ENCODE results near the gene ATRIP. TPM values are rescaled to one million over a fixed set of nuclear protein-coding genes. Genes with fewer than 3 reads are reported as not detected.
A peak's percentile ranks its signal among the peaks of the same experiment; 100 is the strongest.
"Not testable (repeated sequence)": the region's sequence is repeated elsewhere in the genome, so short reads cannot be mapped to it uniquely, and the experiment has no call there.

ATRIP gene
- 7.5 TPM for total RNA-seq

DNA sequence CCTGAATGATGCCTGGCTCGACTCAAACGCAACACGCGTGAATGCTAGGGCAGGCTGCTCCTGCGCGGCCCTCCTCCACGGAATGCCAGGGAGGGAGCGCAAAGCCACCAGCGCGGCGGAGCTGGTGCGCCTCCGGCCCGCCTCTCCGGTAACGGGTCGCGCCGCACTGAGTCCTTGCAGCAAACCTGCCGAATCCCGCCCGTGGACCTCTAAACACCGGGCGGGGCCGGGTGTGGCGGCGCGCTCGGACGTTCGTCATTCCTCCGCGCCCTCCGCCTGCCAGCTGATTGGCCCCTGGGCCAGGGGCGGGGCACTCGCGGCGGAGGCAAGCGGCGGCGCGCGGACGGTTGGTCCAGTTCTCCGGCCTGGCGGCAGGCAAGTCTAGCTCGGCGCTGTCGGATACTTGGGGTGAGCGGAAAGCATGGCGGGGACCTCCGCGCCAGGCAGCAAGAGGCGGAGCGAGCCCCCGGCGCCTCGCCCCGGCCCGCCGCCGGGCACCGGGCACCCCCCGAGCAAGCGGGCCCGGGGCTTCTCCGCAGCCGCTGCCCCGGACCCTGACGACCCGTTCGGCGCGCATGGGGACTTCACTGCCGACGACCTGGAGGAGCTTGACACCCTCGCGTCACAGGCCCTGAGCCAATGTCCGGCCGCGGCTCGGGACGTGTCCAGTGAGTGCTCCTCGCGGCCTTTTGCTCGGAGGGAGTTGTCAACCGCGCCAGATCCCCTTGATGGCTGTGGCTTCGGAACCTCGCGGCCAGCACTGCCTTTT lies at the start of gene ATRIP:
Gene ATRIP, plus strand, starts transcription at position 313 of the 769 bp plus-strand sequence. Its CDS starts 109 bp downstream, at position 422.
- intact Hi-C loops (cut with DNase I): no loop called here
- DNase-seq (ENCODE audit: low spot score) (peak; percentile 93), ATAC-seq (peak; percentile 99)

GRCh38 chr3:48397767-48398681 lies 48.5 kb upstream of the ATRIP start:
- no peak for DNase-seq (ENCODE audit: low spot score)
- intact Hi-C loops (cut with DNase I): loop anchor here (5.0 to 10.0 kb wide), 2 partner anchors 39 to 157 kb away; partner anchors contain the start of gene PFKFB4
- ATAC-seq: no peak

DNA sequence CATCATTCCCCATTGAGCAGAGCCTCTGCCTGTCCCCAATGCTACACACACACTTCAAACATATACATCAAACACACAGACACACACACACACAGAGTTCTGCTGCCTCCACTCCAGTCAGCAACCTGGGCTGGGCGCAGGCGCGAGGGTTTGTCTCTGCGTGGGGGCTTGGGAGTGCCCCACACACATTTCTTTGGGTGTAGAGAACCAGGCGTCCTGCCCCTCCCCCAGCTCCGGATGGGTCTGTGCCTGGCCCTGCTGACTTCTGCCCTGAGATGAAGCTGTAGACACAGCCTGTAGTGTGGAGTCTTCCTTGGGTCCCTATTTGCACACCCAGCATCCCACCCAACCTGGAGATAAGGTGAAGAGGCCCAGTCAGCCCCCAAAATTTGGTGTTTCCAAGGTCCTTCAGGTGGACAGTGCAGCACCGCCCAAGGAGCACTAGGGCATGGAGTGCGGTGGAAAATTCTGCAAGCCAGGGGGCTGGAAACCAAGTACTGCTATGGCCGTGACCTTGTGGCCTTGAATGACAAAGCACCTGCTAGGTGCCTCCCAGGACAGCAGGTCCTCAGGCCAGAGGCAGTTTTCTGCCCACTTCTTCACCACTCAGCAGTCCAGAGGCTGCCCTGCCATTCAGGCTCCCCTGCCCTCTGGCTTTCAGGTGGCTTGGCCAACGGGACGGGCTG lies 47.7 kb upstream of the ATRIP start:
- no peak for ATAC-seq
- no peak for DNase-seq (ENCODE audit: low spot score)
- intact Hi-C loops (cut with DNase I): loop anchor here (5.0 to 10.0 kb wide), 2 partner anchors 38 to 156 kb away; partner anchors contain the start of gene PFKFB4

- ATAC-seq (no peak), DNase-seq (ENCODE audit: low spot score) (no peak)
- intact Hi-C loops (cut with DNase I): loop anchor here (5.0 to 10.0 kb wide), 2 partner anchors 38 to 155 kb away; partner anchors contain the start of gene PFKFB4
Measured at GRCh38 chr3:48399387-48400172, 47.0 kb upstream of the ATRIP start.

DNA sequence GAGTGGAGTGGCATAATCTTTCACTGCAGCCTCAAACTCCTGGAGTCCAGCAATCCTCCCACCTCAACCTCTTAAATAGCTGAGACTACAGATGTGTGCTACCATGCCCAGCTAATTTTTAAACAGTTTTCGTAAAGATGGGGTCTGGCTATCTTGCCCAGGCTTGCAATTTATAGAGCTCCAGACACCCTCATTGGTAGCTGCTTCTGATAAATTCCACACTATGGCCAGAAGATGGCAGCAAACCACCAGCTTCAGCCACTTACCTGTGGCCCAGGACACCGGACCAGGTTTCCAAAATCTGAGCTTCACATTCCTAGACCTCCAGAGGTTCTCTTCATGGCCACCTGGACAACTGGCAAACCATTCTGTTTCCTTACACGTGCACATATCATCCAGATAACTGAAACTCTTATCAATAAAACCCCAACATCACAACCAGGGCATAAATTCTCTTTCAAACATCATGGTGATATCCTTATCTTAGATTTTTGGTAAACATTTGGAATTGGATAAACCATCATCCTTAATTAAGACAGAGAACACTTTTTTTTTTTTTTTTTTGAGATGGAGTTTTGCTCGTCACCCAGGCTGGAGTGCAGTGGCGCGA lies 45.6 kb upstream of the ATRIP start:
- peak; percentile 61 for DNase-seq (ENCODE audit: low spot score)
- intact Hi-C loops (cut with DNase I): no loop called here
- peak; percentile 62 for ATAC-seq

DNA sequence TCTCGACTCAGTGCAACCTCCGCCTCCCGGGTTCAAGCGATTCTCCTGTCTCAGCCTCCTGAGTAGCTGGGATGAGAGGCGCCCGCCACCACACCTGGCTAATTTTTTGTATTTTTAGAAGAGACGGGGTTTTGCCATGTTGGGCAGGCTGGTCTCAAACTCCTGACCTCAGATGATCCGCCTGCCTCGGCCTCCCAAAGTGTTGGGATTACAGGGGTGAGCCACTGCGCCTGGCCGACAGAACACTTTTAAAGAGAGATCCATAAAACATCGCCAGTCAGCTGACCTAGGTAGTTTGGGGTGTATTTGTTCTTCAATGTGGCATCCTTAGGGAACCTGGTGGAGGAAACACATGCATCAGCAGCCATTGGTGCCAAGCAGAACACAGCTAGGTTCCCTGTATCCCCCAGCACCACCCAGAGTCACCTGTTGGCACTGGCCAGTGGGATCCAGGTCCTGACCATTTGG lies 45.1 kb upstream of the ATRIP start:
- ATAC-seq; DNase-seq (ENCODE audit: low spot score); intact Hi-C loops (cut with DNase I): not testable (repeated sequence)

DNA sequence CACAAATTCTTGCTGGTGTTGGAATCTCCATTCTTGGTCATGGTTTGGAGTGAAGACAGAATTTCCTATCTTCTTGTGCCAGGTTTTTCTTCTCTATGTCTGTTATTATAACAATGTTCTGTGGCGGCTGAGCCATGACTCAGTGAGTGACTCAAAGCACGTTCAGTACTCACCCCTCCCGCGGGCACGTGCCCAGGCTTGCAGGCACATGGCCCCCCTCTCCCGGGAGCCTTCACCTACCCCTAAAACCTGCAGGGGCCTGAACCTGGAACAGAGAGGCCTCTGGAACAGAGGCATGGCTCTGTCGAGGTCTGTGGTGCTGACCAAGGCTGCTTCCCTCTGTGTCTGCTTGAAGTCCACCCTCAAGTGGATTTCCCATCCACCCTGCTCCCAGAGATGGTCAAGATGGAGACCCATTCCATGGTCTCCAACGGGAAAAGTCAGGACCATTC lies 44.2 kb upstream of the ATRIP start:
- peak; percentile 86 for DNase-seq (ENCODE audit: low spot score)
- peak; percentile 92 for ATAC-seq
- intact Hi-C loops (cut with DNase I): no loop called here

GRCh38 chr3:48402907-48403306 lies 43.6 kb upstream of the ATRIP start:
- ATAC-seq (no peak), DNase-seq (ENCODE audit: low spot score) (no peak)
- intact Hi-C loops (cut with DNase I): no loop called here

DNA sequence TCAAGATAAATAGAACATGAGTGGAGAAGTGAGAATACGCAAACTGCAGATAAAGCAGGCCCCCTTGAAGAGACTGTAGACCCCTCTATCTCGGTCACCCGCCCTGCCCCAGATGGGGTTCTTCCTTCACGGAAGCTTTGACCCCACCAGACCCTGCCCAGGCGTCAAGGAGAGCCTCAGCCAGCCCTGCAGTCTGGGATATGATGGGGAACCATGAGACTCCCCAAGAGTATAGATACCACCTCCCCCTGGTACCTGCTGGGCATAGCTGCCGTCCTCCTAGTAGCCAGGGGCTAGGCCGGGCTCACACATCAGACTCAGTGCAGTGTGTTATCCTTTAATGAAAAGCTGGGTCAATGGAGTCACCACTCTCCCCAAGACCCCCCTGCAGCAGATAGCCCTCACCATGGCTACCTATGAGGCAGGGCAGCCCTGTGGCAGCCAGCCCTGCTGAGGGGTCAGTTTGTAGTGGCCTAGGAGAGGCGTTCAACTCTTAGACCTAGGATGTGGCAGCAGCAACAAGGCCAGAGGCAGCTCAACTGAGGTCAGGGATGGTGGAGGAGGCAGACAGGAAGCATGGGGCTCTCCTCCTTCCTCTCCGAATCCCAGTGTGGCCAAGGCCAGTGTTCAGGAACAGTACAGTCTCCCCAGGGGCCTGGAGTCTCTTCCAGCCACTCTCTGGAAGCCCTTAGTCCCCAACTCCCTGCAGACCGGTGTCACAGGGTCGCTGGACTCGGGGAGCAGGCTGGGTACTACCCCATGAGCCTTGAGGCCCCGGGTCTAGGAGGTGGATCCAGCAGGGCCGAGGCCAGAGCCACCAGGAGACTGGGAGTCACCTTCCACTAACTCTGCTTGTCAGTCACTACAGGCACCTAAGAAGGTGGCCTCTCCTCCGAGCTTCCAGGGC lies 42.8 kb upstream of the ATRIP start:
- DNase-seq (ENCODE audit: low spot score) (no peak), ATAC-seq (no peak)
- intact Hi-C loops (cut with DNase I): no loop called here

GRCh38 chr3:48404440-48405342 lies 41.8 kb upstream of the ATRIP start:
- intact Hi-C loops (cut with DNase I): no loop called here
- DNase-seq (ENCODE audit: low spot score) (peak; percentile 45), ATAC-seq (no peak)

- intact Hi-C loops (cut with DNase I): no loop called here
- no peak for ATAC-seq
- DNase-seq (ENCODE audit: low spot score): peak; percentile 52
Measured at GRCh38 chr3:48405343-48405881, 41.1 kb upstream of the ATRIP start.

GRCh38 chr3:48405971-48406370 lies 40.6 kb upstream of the ATRIP start:
- DNase-seq (ENCODE audit: low spot score) (no peak), ATAC-seq (no peak)
- intact Hi-C loops (cut with DNase I): no loop called here

DNA sequence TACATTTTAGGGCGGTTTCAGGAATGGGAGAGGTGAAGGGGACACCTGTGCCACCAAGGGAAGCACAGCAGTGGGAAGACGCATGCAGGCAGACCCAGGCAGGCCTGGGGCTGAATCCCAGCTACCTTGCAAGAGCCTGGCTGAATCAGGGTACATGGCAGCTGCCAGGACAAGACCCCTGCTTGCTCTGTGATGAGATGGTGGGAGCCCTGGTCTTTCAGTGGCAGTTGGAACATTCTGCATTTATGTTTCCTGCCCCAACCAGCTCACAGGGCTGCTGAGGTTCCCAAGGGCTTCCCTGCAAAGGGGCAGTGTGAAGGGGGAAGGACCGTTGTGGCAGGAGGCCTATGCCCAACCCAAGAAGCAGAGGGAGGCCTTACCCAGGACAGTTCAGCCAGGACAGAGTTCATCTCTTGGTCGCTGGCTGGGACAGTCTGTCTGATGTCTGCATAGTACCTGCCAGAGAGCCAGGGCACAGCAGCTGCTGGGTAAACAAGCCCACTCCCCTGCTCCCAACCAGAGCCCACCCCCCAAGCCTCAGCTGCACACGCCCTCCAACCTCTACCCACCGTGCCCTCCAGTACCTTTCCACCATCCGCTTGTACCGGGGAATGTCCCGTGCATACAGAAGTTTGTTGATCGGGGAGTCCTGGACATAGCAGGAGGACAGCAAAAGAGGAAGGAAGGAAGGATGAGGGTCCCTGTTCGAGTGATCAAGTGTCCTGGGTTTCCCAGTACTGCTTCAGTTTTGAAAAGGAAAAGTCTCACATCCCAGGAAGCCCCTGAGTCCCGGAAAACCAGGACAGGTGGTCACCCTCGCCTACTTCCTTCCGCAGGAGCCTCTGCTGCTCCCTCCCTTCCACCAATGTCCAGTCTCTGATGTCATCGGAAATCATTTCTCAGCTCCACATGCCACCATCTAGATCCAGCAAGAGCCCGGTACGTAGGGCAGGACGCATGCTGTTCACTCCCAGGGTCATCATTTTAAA lies 39.8 kb upstream of the ATRIP start:
- ATAC-seq (no peak), DNase-seq (ENCODE audit: low spot score) (peak; percentile 45)
- intact Hi-C loops (cut with DNase I): no loop called here

- intact Hi-C loops (cut with DNase I): no loop called here
- no peak for ATAC-seq
- peak; percentile 30 for DNase-seq (ENCODE audit: low spot score)
Measured at GRCh38 chr3:48407542-48408099, 38.9 kb upstream of the ATRIP start.
